Peyer's patch (tissue), 4 donors: ENCODE results near the gene SKIDA1. TPM values are rescaled to one million over a fixed set of nuclear protein-coding genes. Genes with fewer than 3 reads are reported as not detected.

Experiments used
- DNase-seq, 3 donors: peaks; one replicate each; pipeline ENCODE4 v3.0.0-alpha.2; 2017 to 2019
- H3K27ac ChIP-seq, 4 donors: fragments of 200-600 bp; sonication (generic); one replicate each; pipeline ENCODE4 v1.5.1; 2016 to 2019
- H3K27me3 ChIP-seq, 2 donors: fragments of 200-600 bp; sonication (generic); one replicate each; pipeline ENCODE4 v1.5.1; 2019
- H3K36me3 ChIP-seq, 3 donors: fragments of 200-600 bp; sonication (generic); one replicate each; pipeline ENCODE4 v1.5.1; 2016 to 2019
- H3K4me1 ChIP-seq, 4 donors: fragments of 200-600 bp; sonication (generic); one replicate each; pipeline ENCODE4 v1.5.1; 2016 to 2019
- H3K4me3 ChIP-seq, 4 donors: fragments of 200-600 bp; sonication (generic); 1 replicate in 3 of 4; 2 replicates in 1 of 4; pipeline ENCODE4 v1.5.1; 2016 to 2019; ENCODE audit warnings: mild to moderate bottlenecking in 1 of 4
- H3K9me3 ChIP-seq, 4 donors: fragments of 200-600 bp; sonication (generic); one replicate each; pipeline ENCODE4 v1.5.1; 2016 to 2019; ENCODE audit warnings: mild to moderate bottlenecking in 1 of 4
- CTCF ChIP-seq, 6 experiments: fragments of 450-650 bp in 4 of 6; fragments of 200-600 bp in 2 of 6; sonication (generic) in 1 of 6; IDR thresholded peaks; one replicate each; pipeline ENCODE4 v1.5.1; 2017 to 2019; ENCODE audit warnings: antibody characterized with exemption in 6 of 6, mild to moderate bottlenecking in 3 of 6, moderate library complexity in 1 of 6
- POLR2A ChIP-seq, 2 donors: fragments of 450-650 bp; IDR thresholded peaks; one replicate each; pipeline ENCODE4 v1.5.1; 2017; ENCODE audit warnings: antibody characterized with exemption in 2 of 2, mild to moderate bottlenecking in 2 of 2, moderate library complexity in 2 of 2
- total RNA-seq, 4 donors: library from RNA; depleted of rRNA; stranded (reverse); fragments of >200 nt; gene quantifications; one replicate each; pipeline ENCODE4 v1.1.0, GENCODE V29; 2016

The SKIDA1 gene
- total RNA-seq, 4 donors from 2014 or later, result 0.27 TPM; not detected in 3

- Histone ChIP-seq H3K36me3 (no peaks in the 10 kb centered on the region), H3K4me1 (peaks cover 0 to 35% (median 10%) of the 10 kb centered on the region in 4 donors), H3K4me3 (peak overlapping the region in 2 of 4 donors; percentile 36 to 63), H3K9me3 (no peaks in the 10 kb centered on the region), H3K27ac (peak overlapping the region; percentile 13 to 75 (median 40)), H3K27me3 (peaks cover 0 to 17% of the 10 kb centered on the region in 2 donors)
- TF ChIP-seq POLR2A (IDR thresholded peaks at IDR 0.05), result no peak
- TF ChIP-seq CTCF (IDR thresholded peaks at IDR 0.05), result no peak
- no peak for DNase-seq
Measured at GRCh38 chr10:21519397-21519933, 6.0 kb downstream of the SKIDA1 start.

GRCh38 chr10:21518641-21519396 is 6.7 kb downstream of the SKIDA1 start:
- Histone ChIP-seq H3K27ac (peak overlapping the region in 3 of 4 donors; percentile 6 to 75 (median 32)), H3K36me3 (no peaks in the 10 kb centered on the region), H3K9me3 (no peaks in the 10 kb centered on the region), H3K4me1 (peaks cover 0 to 35% (median 10%) of the 10 kb centered on the region in 4 donors), H3K4me3 (peak overlapping the region in 2 of 4 donors; percentile 24 to 63), H3K27me3 (peaks cover 0 to 17% of the 10 kb centered on the region in 2 donors)
- TF ChIP-seq CTCF (IDR thresholded peaks at IDR 0.05), result no peak
- no peak for TF ChIP-seq POLR2A (IDR thresholded peaks at IDR 0.05)
- no peak for DNase-seq

- H3K4me3 ChIP-seq, result peak overlapping the region in 2 of 4 donors; percentile 24 to 63
- TF ChIP-seq CTCF (IDR thresholded peaks at IDR 0.05), result no peak
- no peak for TF ChIP-seq POLR2A (IDR thresholded peaks at IDR 0.05)
- no peaks in the 10 kb centered on the region for H3K9me3 ChIP-seq
- peaks cover 0 to 35% (median 10%) of the 10 kb centered on the region in 4 donors for H3K4me1 ChIP-seq
- peaks cover 0 to 17% of the 10 kb centered on the region in 2 donors for H3K27me3 ChIP-seq
- DNase-seq, result no peak
- no peaks in the 10 kb centered on the region for H3K36me3 ChIP-seq
- H3K27ac ChIP-seq, result peak overlapping the region in 2 of 4 donors; percentile 28 to 75
Measured at GRCh38 chr10:21518149-21518640, 7.3 kb downstream of the SKIDA1 start.

DNA sequence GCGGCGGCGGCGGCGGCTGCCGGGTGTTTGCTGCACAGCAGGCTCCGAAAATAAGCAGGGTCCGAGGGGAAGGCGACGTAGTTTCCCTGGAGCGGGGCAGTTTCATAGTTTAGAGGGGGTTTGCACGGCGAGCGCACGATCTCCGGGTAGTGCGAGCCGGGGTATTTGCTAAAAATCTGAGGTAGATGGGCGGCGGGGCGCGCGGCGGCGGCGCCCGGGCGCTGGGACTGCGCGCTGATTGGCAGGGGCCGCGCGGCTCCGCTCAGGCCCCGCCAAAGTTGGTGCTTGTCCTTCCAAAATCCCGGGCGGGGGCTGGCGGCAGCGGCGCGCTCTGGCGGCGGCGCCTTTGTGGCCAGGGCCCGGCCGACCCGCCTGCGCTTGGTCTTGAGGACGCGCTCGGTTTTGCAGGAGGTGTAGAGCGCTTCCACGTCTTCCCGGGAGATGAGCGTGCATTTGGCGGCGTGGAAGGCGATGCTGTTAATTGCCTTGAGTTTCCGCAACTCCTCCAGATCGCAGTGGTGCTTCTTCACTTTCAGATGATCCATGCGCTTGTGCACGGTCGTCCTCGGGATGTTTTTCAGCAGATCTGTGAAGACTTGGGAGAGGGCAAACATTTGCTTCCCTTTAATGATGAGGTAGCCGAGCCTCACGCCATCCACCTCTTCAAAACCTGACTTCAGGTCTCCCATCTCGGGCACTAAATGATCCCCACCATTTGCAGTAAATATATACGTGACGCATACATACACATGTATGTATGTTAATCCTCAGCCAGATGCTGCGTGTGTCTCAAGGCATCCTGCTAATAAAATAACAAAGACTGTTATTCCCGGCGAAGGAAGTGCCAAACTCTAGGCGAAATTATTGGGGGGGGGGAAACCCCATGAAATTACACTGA is 8.1 kb downstream of the SKIDA1 start:
- peak overlapping the region; percentile 39 to 63 (median 55) for H3K4me3 ChIP-seq
- TF ChIP-seq POLR2A (IDR thresholded peaks at IDR 0.05) (no peak), CTCF (IDR thresholded peaks at IDR 0.05) (no peak)
- H3K27ac ChIP-seq, result peak overlapping the region in 3 of 4 donors; percentile 28 to 75 (median 60)
- peaks cover 0 to 17% of the 10 kb centered on the region in 2 donors for H3K27me3 ChIP-seq
- DNase-seq, result peak in 2 of 3 donors; percentile 56 to 61
- no peaks in the 10 kb centered on the region for H3K36me3 ChIP-seq
- peaks cover 0 to 35% (median 10%) of the 10 kb centered on the region in 4 donors for H3K4me1 ChIP-seq
- no peaks in the 10 kb centered on the region for H3K9me3 ChIP-seq
